Ovary (tissue), 9 donors: ENCODE measurements around the gene UGT1A7. TPM values are rescaled to one million over a fixed set of nuclear protein-coding genes. Genes with fewer than 3 reads are reported as not detected.
A peak's percentile ranks its signal among the peaks of the same experiment; 100 is the strongest.

Experiments used
- DNase-seq, 5 donors: peaks; one replicate each; pipeline ENCODE4 v3.0.0-alpha.2; 2019 to 2020
- H3K27ac ChIP-seq, 2 donors: fragments of 200-600 bp; one replicate each; pipeline versions ENCODE4 v1.5.1 to v1.8.0; 2019 to 2022
- H3K27me3 ChIP-seq: fragments of 200-600 bp; one replicate; pipeline ENCODE4 v1.8.0; 2022
- H3K36me3 ChIP-seq: fragments of 200-600 bp; sonication (generic); one replicate; pipeline ENCODE4 v1.5.1; 2019
- H3K4me1 ChIP-seq: one replicate; pipeline ENCODE4 v1.8.1; 2013; ENCODE audit warnings: mild to moderate bottlenecking, moderate library complexity; ENCODE audit not compliant: insufficient read depth
- H3K4me3 ChIP-seq: fragments of 200-600 bp; sonication (generic); one replicate; pipeline ENCODE4 v1.5.1; 2017
- H3K9me3 ChIP-seq, 2 donors: fragments of 200-600 bp in 1 of 2; sonication (generic) in 1 of 2; one replicate each; pipeline versions ENCODE4 v1.5.1 to v1.8.1; 2013 to 2019; ENCODE audit warnings: mild to moderate bottlenecking in 1 of 2, moderate library complexity in 1 of 2
- EP300 ChIP-seq: sonication (generic); formaldehyde crosslinking; IDR thresholded peaks from one replicate; pipeline ENCODE4 v1.6.1; 2017; ENCODE audit warnings: antibody characterized with exemption
- POLR2A ChIP-seq: fragments of 450-650 bp; IDR thresholded peaks from one replicate; pipeline ENCODE4 v1.6.1; 2017; ENCODE audit warnings: antibody characterized with exemption, mild to moderate bottlenecking, moderate library complexity
- WGBS, 3 donors: extraction: QIAGEN DNeasy Blood & Tissue Kit in 1 of 3; methylation state at CpG; one replicate each; pipeline versions ENCODE4 v1.1.5 to v1.1.7; 2013 to 2017; 5-methylcytosine and 5-hydroxymethylcytosine counted together
- intact Hi-C, 4 donors: fragments of 100-400 bp; cut with DNase I; formaldehyde crosslinking; loops; one replicate each; pipeline versions ENCODE4 v1.11.0 to v1.15.1; 2022 to 2023
- polyA plus RNA-seq, 2 donors: library from polyadenylated mRNA; stranded (reverse); fragments of 200-250 nt in 1 of 2; fragments of 350-450 nt in 1 of 2; fragmentation: Illumina TruSeq in 1 of 2; extraction: RNeasy Lipid Tissue Mini Kit (QIAGEN cat#74804) in 1 of 2; gene quantifications; one replicate each; pipeline ENCODE4 v1.2.3, GENCODE V29; 2013 to 2014
- total RNA-seq, 7 donors: library from RNA; depleted of rRNA in 2 of 7; stranded (reverse); fragments of >200 nt in 2 of 7; fragmentation: NEBNext Ultra II Directional in 3 of 7; extraction: Animal tissue kit (Norgen Biotek cat#: 25700) in 3 of 7; gene quantifications; one replicate each; pipeline versions ENCODE4 v1.1.0 to v1.2.4, GENCODE V29; 2016 to 2023
- TF ChIP-seq, protein P1 (sequence below), 3 donors: fragments of 450-650 bp in 2 of 3; fragments of 200-600 bp in 1 of 3; IDR thresholded peaks; one replicate each; pipeline versions ENCODE4 v1.5.1 to v1.8.0; 2016 to 2022; ENCODE audit warnings: antibody characterized with exemption in 3 of 3, mild to moderate bottlenecking in 1 of 3
- donor health status: DM: no; HTN: no; CAD: no; lungs with moderate emphysema.
- donor health status: DM: no; HTN: no; CAD: no.
- donor health status: Bipolar disorder and iron deficiency.
- donor health status: DM: yes; HTN: yes; CAD: no.
- donor health status: DM: no; HTN: no; CAD: no.
- donor health status: DM: yes; HTN: yes; CAD: no.

The UGT1A7 gene
- total and polyA plus RNA-seq, 9 donors, result not detected

DNA sequence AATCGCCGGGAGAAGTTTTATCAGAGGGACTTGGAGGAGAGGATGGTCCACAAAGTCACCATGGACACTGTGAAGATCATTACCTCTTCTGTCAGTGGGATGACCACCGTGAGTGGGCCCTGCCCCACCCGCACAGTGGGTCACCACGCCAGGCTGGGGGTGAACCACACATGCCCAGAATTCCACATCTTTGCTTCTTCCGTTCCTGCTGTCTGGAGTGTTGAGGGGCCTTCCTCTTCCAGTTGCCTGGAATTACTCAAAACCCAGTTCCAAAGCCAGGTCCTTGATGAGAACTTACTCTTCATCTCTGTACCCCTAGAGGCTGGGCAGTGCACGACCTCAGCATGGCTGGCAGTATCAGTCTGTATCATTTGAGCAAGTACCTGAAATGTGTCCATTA lies 118.5 kb downstream of the UGT1A7 start:
- intact Hi-C loops, result no loop called here
- H3K36me3 ChIP-seq, result no peaks in the 10 kb centered on the region
- TF ChIP-seq, protein P1, sequence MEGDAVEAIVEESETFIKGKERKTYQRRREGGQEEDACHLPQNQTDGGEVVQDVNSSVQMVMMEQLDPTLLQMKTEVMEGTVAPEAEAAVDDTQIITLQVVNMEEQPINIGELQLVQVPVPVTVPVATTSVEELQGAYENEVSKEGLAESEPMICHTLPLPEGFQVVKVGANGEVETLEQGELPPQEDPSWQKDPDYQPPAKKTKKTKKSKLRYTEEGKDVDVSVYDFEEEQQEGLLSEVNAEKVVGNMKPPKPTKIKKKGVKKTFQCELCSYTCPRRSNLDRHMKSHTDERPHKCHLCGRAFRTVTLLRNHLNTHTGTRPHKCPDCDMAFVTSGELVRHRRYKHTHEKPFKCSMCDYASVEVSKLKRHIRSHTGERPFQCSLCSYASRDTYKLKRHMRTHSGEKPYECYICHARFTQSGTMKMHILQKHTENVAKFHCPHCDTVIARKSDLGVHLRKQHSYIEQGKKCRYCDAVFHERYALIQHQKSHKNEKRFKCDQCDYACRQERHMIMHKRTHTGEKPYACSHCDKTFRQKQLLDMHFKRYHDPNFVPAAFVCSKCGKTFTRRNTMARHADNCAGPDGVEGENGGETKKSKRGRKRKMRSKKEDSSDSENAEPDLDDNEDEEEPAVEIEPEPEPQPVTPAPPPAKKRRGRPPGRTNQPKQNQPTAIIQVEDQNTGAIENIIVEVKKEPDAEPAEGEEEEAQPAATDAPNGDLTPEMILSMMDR (IDR thresholded peaks at IDR 0.05), result no peak
- TF ChIP-seq EP300 (no peak), POLR2A (no peak)
- H3K4me3 ChIP-seq, result no peak overlapping the region
- 71 to 79% (median 78%) methylated on average over 7 of the region's 7 CpGs for WGBS, 3 donors
- H3K9me3 ChIP-seq, result no peaks in the 10 kb centered on the region
- H3K27me3 ChIP-seq, result no peaks in the 10 kb centered on the region
- no peaks in the 10 kb centered on the region for H3K4me1 ChIP-seq
- peak in 1 of 5 donors; percentile 9 for DNase-seq
- no peak overlapping the region for H3K27ac ChIP-seq

DNA sequence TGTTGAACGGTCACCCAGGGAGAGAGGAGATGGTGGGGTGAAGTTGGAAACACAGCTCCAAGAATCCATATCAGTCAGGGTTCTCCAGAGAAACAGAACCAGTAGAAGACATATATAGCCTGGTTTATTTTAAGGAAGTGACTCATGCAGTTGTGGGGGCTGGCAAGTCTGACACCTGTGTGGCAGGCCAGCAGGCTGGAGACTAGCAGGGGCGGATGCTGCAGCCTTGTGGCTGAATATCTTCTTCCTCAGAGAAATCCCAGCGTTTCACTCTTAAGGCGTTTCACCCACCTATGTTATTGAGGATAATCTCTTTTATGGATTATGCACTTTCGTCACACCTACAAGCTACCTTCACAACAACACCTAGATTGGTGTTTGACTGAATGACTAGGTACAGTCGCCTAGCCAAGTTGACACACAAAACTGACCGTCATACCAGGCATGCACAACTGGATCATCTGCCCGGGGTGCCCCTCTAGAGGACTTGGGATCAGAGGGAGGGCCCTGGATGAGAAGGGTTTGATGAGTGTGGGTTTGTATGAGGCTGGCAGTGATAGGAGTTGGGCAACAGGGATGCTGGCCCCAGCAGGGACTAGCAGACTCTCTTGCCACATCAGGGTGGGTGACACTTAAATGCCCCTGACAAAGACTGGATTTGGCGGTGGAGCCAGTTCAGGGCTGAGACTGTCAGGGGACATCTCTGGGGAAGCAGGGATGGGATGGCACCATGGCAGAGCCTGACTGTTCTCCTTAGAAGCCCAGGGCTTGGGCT lies 119.8 kb downstream of the UGT1A7 start:
- Histone ChIP-seq H3K9me3 (no peaks in the 10 kb centered on the region), H3K4me3 (no peak overlapping the region), H3K36me3 (no peaks in the 10 kb centered on the region), H3K4me1 (no peaks in the 10 kb centered on the region), H3K27ac (no peak overlapping the region), H3K27me3 (no peaks in the 10 kb centered on the region)
- WGBS, 3 donors, result 74 to 79% (median 77%) methylated on average over 9 of the region's 9 CpGs
- intact Hi-C loops, result no loop called here
- DNase-seq, result peak in 2 of 5 donors; percentile 3 to 7
- no peak for TF ChIP-seq EP300
- TF ChIP-seq POLR2A, result no peak
- TF ChIP-seq, protein P1 (IDR thresholded peaks at IDR 0.05), result no peak

DNA sequence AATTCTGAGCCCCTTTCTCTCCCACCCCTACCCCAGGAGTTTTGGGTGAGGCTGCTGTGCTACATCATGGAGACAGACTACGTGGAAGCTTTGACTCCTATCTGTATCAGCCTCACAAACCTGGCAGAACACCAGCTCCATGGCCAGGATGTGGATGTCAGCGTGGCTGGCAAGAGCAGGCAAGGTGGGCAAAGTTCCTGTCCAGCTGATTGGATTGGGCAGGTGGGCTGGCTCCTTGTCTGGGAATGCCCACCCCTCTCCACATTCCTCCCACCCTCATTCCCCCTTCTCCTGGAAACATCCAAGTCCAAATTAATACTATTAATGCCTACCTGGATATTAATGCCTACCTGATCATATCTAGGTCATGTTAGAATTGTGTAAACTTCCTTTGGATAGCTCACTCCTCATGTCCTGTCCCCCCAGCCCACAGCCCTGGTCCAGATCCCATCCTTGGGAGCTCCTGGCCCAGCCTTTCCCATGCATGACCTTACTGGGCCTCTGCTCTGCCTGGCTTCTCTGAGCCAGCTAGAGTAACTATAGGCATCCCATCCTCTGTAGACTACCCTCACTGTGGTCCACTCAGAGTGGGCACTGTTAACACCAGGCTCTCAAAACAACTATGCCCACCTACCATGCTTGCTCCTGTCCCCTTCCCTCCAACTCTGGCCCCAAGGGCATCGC lies 120.6 kb downstream of the UGT1A7 start:
- no peak overlapping the region for H3K4me3 ChIP-seq
- H3K27ac ChIP-seq, result no peak overlapping the region
- H3K36me3 ChIP-seq, result no peaks in the 10 kb centered on the region
- peak in 1 of 5 donors; percentile 17 for DNase-seq
- intact Hi-C loops, result no loop called here
- no peaks in the 10 kb centered on the region for H3K27me3 ChIP-seq
- WGBS, 3 donors, result 46 to 70% (median 61%) methylated on average over 3 of the region's 3 CpGs
- no peaks in the 10 kb centered on the region for H3K9me3 ChIP-seq
- TF ChIP-seq, protein P1 (IDR thresholded peaks at IDR 0.05), result no peak
- TF ChIP-seq EP300, result no peak
- TF ChIP-seq POLR2A, result no peak
- no peaks in the 10 kb centered on the region for H3K4me1 ChIP-seq

DNA sequence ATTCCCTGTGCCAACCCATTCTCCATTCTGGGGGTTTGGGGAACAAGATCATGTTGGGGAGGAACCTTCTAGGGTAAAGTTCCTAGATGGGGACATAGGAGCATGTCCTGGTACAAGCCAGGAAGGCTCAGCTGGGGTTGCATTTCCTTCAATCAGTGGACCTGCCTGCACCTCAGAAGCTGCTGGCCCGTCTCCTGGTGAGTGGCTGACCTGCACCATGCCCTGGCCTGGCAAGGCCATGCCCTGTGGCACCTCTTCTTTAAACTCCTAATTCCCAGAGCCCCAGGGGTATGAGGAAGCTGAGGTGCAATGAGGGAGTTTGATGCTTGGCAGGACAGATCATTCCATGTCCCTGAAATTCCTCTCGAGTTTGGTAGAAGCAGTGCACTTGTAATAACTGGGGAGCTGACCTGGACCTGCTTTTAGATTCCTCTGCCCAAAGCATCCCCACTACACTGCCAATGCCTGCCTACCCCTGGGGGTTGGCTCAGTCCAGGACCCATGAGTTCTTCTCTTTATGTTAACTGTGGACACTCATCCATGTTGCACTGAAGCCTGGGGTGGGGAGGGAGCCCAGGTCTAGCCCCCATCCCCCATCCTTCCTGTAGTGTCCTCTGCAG lies 121.7 kb downstream of the UGT1A7 start:
- peak in 1 of 5 donors; percentile 14 for DNase-seq
- intact Hi-C loops, result no loop called here

More for the DNA sequence above, 121.7 kb downstream of the UGT1A7 start:
- Histone ChIP-seq H3K27ac (no peak overlapping the region), H3K9me3 (no peaks in the 10 kb centered on the region), H3K27me3 (no peaks in the 10 kb centered on the region), H3K4me3 (no peak overlapping the region), H3K4me1 (no peaks in the 10 kb centered on the region), H3K36me3 (no peaks in the 10 kb centered on the region)
- TF ChIP-seq, protein P1 (IDR thresholded peaks at IDR 0.05), result no peak
- no peak for TF ChIP-seq EP300
- TF ChIP-seq POLR2A, result no peak
- 52 to 66% (median 59%) methylated on average over 2 of the region's 2 CpGs for WGBS, 3 donors
